ENCODE data around the gene NEMF.
"Not testable (repeated sequence)": the region's sequence is repeated elsewhere in the genome, so short reads cannot be mapped to it uniquely, and the experiment has no call there.

The NEMF gene

DNA sequence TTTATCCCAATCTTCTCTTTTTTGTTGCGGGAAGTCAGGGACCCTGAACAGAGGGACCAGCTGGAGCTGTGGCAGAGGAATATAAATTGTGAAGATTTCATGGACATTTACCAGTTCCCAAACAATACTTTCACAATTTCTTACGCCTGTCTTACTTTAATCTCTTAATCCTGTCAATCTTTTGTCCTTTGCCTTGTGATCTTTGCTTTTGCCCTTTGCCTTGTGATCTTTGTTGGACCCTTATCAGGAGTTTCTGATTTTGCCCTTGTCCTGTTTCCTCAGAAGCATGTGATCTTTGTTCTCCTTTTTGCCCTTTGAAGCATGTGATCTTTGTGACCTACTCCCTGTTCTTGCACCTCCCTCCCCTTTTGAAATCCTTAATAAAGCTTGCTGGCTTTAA, 36.5 kb downstream of the NEMF start:
- not testable (repeated sequence) for H3K9me3 ChIP-seq (ENCODE audit: control insufficient read depth in 2 of 2, low read length in 2 of 2); H3K27me3 ChIP-seq (ENCODE audit: control insufficient read depth in 1 of 2, insufficient read depth in 2 of 2, low read length in 2 of 2); H3K4me1 ChIP-seq (ENCODE audit: control insufficient read depth, insufficient read depth, low read length); H3K4me3 ChIP-seq (ENCODE audit: low read length in 2 of 2); H3K27ac ChIP-seq (ENCODE audit: low read length); H3K9ac ChIP-seq (ENCODE audit: low read length in 2 of 2)
- peaks cover 30 to 43% of the 10 kb centered on the region in 2 donors for H3K36me3 ChIP-seq (ENCODE audit: control insufficient read depth in 2 of 2, insufficient read depth in 2 of 2, low read length in 2 of 2)

DNA sequence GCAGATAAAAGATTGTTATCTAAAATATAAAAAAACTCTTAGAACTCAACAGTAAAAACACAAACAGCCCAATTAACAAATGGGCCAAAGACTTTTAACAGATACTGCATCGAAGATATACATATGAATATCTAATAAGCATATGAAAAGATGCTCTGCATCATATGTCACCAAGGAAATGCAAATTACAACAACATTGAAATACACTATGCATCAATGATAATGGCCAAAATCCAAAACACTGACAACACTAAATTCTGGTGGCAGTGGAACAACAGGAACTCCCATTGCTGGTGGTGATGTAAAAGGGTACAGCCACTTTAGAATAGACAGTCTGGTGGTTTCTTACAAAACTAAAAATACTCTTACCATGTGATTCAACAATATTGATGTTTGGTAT, 43.8 kb downstream of the NEMF start:
- Histone ChIP-seq H3K4me3 (ENCODE audit: low read length in 2 of 2) (no peak overlapping the region), H3K36me3 (ENCODE audit: control insufficient read depth in 2 of 2, insufficient read depth in 2 of 2, low read length in 2 of 2) (peaks cover 28 to 32% of the 10 kb centered on the region in 2 donors), H3K27me3 (ENCODE audit: control insufficient read depth in 1 of 2, insufficient read depth in 2 of 2, low read length in 2 of 2) (no peaks in the 10 kb centered on the region), H3K9ac (ENCODE audit: low read length in 2 of 2) (no peak overlapping the region), H3K4me1 (ENCODE audit: control insufficient read depth, insufficient read depth, low read length) (no peaks in the 10 kb centered on the region), H3K27ac (ENCODE audit: low read length) (no peak overlapping the region), H3K9me3 (ENCODE audit: control insufficient read depth in 2 of 2, low read length in 2 of 2) (no peaks in the 10 kb centered on the region)

- H3K36me3 ChIP-seq (ENCODE audit: control insufficient read depth in 2 of 2, insufficient read depth in 2 of 2, low read length in 2 of 2), result peaks cover 40 to 41% of the 10 kb centered on the region in 2 donors
- H3K27ac ChIP-seq (ENCODE audit: low read length), result no peak overlapping the region
- no peaks in the 10 kb centered on the region for H3K27me3 ChIP-seq (ENCODE audit: control insufficient read depth in 1 of 2, insufficient read depth in 2 of 2, low read length in 2 of 2)
- no peaks in the 10 kb centered on the region for H3K4me1 ChIP-seq (ENCODE audit: control insufficient read depth, insufficient read depth, low read length)
- H3K9me3 ChIP-seq (ENCODE audit: control insufficient read depth in 2 of 2, low read length in 2 of 2), result no peaks in the 10 kb centered on the region
- no peak overlapping the region for H3K9ac ChIP-seq (ENCODE audit: low read length in 2 of 2)
- no peak overlapping the region for H3K4me3 ChIP-seq (ENCODE audit: low read length in 2 of 2)
Measured at GRCh38 chr14:49796025-49796424, 56.6 kb downstream of the NEMF start.

DNA sequence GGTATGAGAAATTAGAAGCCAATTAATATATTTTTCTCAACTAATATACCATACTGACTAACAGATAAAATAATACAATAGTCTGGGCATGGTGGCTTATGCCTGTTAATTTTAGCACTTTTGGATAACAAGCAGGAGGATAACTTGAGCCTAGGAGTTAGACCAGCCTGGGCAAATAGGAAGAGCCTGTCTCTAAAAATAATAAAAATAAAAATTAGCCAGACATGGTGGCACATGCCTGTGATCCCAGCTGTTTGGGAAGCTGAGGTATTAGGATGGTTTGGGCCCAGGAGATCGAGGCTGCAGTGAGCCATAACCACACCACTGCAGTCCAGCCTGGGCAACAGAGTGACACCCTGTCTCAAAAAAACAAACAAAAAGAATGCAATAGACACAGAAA, 60.0 kb downstream of the NEMF start:
- no peak overlapping the region for H3K27ac ChIP-seq (ENCODE audit: low read length)
- no peaks in the 10 kb centered on the region for H3K4me1 ChIP-seq (ENCODE audit: control insufficient read depth, insufficient read depth, low read length)
- no peak overlapping the region for H3K9ac ChIP-seq (ENCODE audit: low read length in 2 of 2)
- no peak overlapping the region for H3K4me3 ChIP-seq (ENCODE audit: low read length in 2 of 2)
- H3K36me3 ChIP-seq (ENCODE audit: control insufficient read depth in 2 of 2, insufficient read depth in 2 of 2, low read length in 2 of 2), result peaks cover 32 to 36% of the 10 kb centered on the region in 2 donors
- H3K27me3 ChIP-seq (ENCODE audit: control insufficient read depth in 1 of 2, insufficient read depth in 2 of 2, low read length in 2 of 2), result no peaks in the 10 kb centered on the region
- H3K9me3 ChIP-seq (ENCODE audit: control insufficient read depth in 2 of 2, low read length in 2 of 2), result no peaks in the 10 kb centered on the region

DNA sequence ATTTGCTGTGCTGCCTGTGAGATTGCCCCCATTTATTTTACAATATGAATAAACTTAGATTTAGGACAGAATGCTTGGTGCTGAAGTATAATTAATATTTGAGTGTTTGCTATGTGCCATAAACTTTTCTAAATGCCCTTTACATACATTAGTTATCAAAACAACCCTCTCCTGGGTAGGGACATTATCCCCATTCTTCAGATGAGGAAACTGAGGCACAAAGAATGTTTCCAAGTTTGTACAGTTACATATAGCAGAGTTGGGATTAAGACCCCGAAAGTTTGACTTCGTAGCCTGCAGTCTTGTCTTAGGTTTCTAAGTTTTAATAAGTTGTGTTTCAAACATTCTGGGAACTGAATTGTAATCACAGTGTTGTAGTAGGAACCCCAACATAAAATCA, 66.3 kb downstream of the NEMF start:
- Histone ChIP-seq H3K36me3 (ENCODE audit: control insufficient read depth in 2 of 2, insufficient read depth in 2 of 2, low read length in 2 of 2) (peaks cover 49 to 56% of the 10 kb centered on the region in 2 donors), H3K9ac (ENCODE audit: low read length in 2 of 2) (no peak overlapping the region), H3K4me1 (ENCODE audit: control insufficient read depth, insufficient read depth, low read length) (no peaks in the 10 kb centered on the region), H3K4me3 (ENCODE audit: low read length in 2 of 2) (no peak overlapping the region), H3K9me3 (ENCODE audit: control insufficient read depth in 2 of 2, low read length in 2 of 2) (no peaks in the 10 kb centered on the region), H3K27ac (ENCODE audit: low read length) (no peak overlapping the region), H3K27me3 (ENCODE audit: control insufficient read depth in 1 of 2, insufficient read depth in 2 of 2, low read length in 2 of 2) (no peaks in the 10 kb centered on the region)

GRCh38 chr14:49783394-49784014, 69.1 kb downstream of the NEMF start:
- no peak overlapping the region for H3K9ac ChIP-seq (ENCODE audit: low read length in 2 of 2)
- no peaks in the 10 kb centered on the region for H3K27me3 ChIP-seq (ENCODE audit: control insufficient read depth in 1 of 2, insufficient read depth in 2 of 2, low read length in 2 of 2)
- H3K9me3 ChIP-seq (ENCODE audit: control insufficient read depth in 2 of 2, low read length in 2 of 2), result no peaks in the 10 kb centered on the region
- no peak overlapping the region for H3K4me3 ChIP-seq (ENCODE audit: low read length in 2 of 2)
- H3K4me1 ChIP-seq (ENCODE audit: control insufficient read depth, insufficient read depth, low read length), result no peaks in the 10 kb centered on the region
- no peak overlapping the region for H3K27ac ChIP-seq (ENCODE audit: low read length)
- peaks cover 49 to 61% of the 10 kb centered on the region in 2 donors for H3K36me3 ChIP-seq (ENCODE audit: control insufficient read depth in 2 of 2, insufficient read depth in 2 of 2, low read length in 2 of 2)

- H3K4me1 ChIP-seq (ENCODE audit: control insufficient read depth, insufficient read depth, low read length); H3K4me3 ChIP-seq (ENCODE audit: low read length in 2 of 2); H3K9me3 ChIP-seq (ENCODE audit: control insufficient read depth in 2 of 2, low read length in 2 of 2); H3K27me3 ChIP-seq (ENCODE audit: control insufficient read depth in 1 of 2, insufficient read depth in 2 of 2, low read length in 2 of 2); H3K27ac ChIP-seq (ENCODE audit: low read length); H3K9ac ChIP-seq (ENCODE audit: low read length in 2 of 2): not testable (repeated sequence)
- peaks cover 39 to 54% of the 10 kb centered on the region in 2 donors for H3K36me3 ChIP-seq (ENCODE audit: control insufficient read depth in 2 of 2, insufficient read depth in 2 of 2, low read length in 2 of 2)
Measured at GRCh38 chr14:49781040-49781439, 71.5 kb downstream of the NEMF start.

DNA sequence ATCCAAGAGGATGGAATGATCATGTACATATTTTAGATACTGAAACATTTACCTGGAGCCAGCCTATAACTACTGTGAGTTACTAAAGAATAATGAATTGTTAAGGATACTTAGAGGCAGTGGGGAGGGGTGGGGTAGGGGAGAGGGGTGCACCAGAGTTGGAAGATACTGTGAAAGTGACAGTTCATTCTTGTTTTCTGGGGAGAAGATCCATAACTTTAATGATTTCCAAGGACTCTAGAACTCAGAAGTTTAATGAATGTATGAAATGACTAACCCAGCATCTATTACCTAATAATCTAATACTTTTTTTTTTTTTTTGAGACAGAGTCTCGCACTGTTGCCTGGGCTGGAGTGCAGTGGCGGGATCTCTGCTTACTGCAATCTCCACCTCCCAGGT, 74.2 kb downstream of the NEMF start:
- Histone ChIP-seq H3K9ac (ENCODE audit: low read length in 2 of 2) (no peak overlapping the region), H3K4me1 (ENCODE audit: control insufficient read depth, insufficient read depth, low read length) (no peaks in the 10 kb centered on the region), H3K36me3 (ENCODE audit: control insufficient read depth in 2 of 2, insufficient read depth in 2 of 2, low read length in 2 of 2) (peaks cover 34 to 57% of the 10 kb centered on the region in 2 donors), H3K9me3 (ENCODE audit: control insufficient read depth in 2 of 2, low read length in 2 of 2) (no peaks in the 10 kb centered on the region), H3K27me3 (ENCODE audit: control insufficient read depth in 1 of 2, insufficient read depth in 2 of 2, low read length in 2 of 2) (no peaks in the 10 kb centered on the region), H3K27ac (ENCODE audit: low read length) (no peak overlapping the region), H3K4me3 (ENCODE audit: low read length in 2 of 2) (no peak overlapping the region)

DNA sequence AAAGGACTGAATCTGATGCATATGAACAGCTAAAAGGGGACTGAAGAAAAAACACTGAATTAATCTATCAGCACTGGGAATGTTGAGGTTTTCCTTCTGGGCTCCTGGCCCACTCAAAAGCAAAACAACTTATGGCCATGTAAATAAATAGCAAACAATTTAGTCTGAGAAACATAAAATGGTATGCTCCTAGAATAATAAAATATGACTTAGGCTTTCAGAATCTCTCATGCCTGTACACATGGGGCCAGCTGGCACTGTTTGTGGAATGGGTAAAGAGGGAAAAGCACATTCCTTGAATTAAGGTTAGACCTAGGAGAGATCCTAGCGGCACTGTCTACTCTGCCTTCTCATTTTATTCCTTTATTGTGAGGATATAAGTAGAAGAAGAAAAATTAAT, 78.5 kb downstream of the NEMF start:
- Histone ChIP-seq H3K4me3 (ENCODE audit: low read length in 2 of 2) (no peak overlapping the region), H3K36me3 (ENCODE audit: control insufficient read depth in 2 of 2, insufficient read depth in 2 of 2, low read length in 2 of 2) (peaks cover 14 to 25% of the 10 kb centered on the region in 2 donors), H3K4me1 (ENCODE audit: control insufficient read depth, insufficient read depth, low read length) (peaks cover 15% of the 10 kb centered on the region), H3K27ac (ENCODE audit: low read length) (no peak overlapping the region), H3K9ac (ENCODE audit: low read length in 2 of 2) (no peak overlapping the region), H3K9me3 (ENCODE audit: control insufficient read depth in 2 of 2, low read length in 2 of 2) (no peaks in the 10 kb centered on the region), H3K27me3 (ENCODE audit: control insufficient read depth in 1 of 2, insufficient read depth in 2 of 2, low read length in 2 of 2) (no peaks in the 10 kb centered on the region)

DNA sequence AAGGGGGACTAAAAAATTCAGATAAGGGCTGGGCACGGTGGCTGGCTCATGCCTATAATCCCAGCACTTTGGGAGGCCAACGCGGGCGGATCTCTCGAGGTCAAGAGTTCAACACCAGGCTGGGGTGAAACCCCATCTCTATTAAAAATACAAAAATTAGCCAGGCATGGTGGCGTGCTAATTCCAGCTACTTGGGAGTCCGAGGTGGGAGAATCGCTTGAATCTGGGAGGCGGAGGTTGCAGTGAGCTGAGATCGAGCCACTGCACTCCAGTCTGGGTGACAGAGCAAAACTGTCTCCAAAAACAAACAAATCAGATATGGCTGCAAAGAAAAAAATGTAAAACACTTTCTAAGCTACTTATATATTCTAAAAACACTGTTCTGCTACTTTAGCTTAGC, 80.9 kb downstream of the NEMF start:
- H3K9ac ChIP-seq (ENCODE audit: low read length in 2 of 2); H3K27me3 ChIP-seq (ENCODE audit: control insufficient read depth in 1 of 2, insufficient read depth in 2 of 2, low read length in 2 of 2); H3K4me3 ChIP-seq (ENCODE audit: low read length in 2 of 2); H3K27ac ChIP-seq (ENCODE audit: low read length); H3K9me3 ChIP-seq (ENCODE audit: control insufficient read depth in 2 of 2, low read length in 2 of 2): not testable (repeated sequence)
- peaks cover 10 to 16% of the 10 kb centered on the region in 2 donors for H3K36me3 ChIP-seq (ENCODE audit: control insufficient read depth in 2 of 2, insufficient read depth in 2 of 2, low read length in 2 of 2)
- H3K4me1 ChIP-seq (ENCODE audit: control insufficient read depth, insufficient read depth, low read length), result peaks cover 27% of the 10 kb centered on the region

- Histone ChIP-seq H3K4me1 (ENCODE audit: control insufficient read depth, insufficient read depth, low read length) (peaks cover 27% of the 10 kb centered on the region), H3K4me3 (ENCODE audit: low read length in 2 of 2) (peak overlapping the region in 1 of 2 donors; percentile 98), H3K9ac (ENCODE audit: low read length in 2 of 2) (peak overlapping the region; percentile 29 to 47), H3K27ac (ENCODE audit: low read length) (no peak overlapping the region), H3K27me3 (ENCODE audit: control insufficient read depth in 1 of 2, insufficient read depth in 2 of 2, low read length in 2 of 2) (no peaks in the 10 kb centered on the region), H3K36me3 (ENCODE audit: control insufficient read depth in 2 of 2, insufficient read depth in 2 of 2, low read length in 2 of 2) (peaks cover 5 to 12% of the 10 kb centered on the region in 2 donors), H3K9me3 (ENCODE audit: control insufficient read depth in 2 of 2, low read length in 2 of 2) (no peaks in the 10 kb centered on the region)
Measured at GRCh38 chr14:49770212-49770817, 82.3 kb downstream of the NEMF start.
